HG03457 (cell line): ENCODE measurements around the gene TMEM220.
"Not testable (repeated sequence)": the region's sequence is repeated elsewhere in the genome, so short reads cannot be mapped to it uniquely, and the experiment has no call there.

Experiments used
- ATAC-seq: cut with Tn5 transposase; IDR thresholded peaks from one replicate; pipeline ENCODE4 v1.9.1; 2021; ENCODE audit warnings: moderate number of reproducible peaks; ENCODE audit not compliant: unreplicated experiment

Gene TMEM220

GRCh38 chr17:10731408-10731879 is 1.6 kb upstream of the TMEM220 start:
- ATAC-seq: no peak

DNA sequence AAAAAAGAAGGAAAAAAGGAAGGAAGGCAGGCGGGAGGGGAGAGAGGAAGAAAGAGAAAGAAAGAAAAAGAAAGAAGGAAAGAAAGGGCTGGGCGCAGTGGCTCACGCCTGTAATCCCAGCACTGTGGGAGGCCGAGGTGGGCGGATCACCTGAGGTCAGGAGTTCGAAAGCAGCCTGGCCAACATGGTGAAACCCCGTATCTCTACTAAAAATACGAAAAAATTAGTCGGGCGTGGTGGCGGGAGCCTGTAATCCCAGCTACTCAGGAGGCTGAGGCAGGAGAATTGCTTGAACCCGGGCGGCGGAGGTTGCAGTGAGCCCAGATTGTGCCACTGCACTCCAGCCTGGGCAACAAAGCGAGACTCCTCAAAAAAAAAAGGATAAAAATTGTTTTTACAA is 424 bp upstream of the TMEM220 start:
- not testable (repeated sequence) for ATAC-seq

DNA sequence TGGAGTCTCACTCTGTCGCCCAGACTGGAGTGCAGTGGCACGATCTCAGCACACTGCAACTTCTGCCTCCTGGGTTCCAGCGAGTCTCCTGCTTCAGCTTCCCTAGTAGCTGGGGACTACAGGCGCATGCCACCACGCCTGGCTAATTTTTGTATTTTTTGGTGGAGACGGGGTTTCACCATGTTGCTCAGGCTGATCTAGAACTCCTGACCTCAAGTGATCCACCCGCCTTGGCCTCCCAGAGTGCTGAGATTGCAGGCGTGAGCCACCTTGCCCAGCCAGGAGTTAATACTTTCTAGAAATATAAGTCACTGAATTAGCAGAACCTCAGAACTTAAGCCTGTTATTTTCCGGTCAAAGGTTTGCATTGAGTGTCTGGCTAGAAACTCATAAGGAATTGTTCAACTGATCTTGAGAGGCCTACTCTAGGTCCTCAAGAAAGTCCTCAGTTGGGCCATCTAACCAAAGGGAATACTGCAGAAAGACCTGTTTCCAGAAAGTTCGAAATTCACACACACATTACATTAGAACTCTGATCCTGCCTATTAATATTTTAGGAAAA is 1.4 kb downstream of the TMEM220 start:
- no peak for ATAC-seq

DNA sequence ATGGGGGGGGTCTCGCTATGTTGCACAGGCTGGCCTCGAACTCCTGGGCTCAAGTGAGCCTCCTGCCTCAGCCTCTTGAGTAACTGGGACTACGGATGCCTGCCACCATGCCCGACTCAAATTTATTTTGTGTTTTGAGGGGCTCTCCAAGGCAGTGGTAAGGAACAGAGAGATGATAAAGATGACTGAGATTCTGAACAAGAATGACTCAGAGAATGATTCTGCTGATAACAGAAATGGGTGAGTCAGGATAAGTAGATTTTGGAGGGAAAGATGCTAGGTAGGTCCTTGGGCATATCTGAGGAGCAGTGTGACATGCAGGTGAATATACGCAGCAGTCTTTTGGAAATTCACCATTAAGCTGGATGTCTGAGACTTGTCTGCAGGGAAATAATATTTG is 2.6 kb downstream of the TMEM220 start:
- ATAC-seq: no peak

DNA sequence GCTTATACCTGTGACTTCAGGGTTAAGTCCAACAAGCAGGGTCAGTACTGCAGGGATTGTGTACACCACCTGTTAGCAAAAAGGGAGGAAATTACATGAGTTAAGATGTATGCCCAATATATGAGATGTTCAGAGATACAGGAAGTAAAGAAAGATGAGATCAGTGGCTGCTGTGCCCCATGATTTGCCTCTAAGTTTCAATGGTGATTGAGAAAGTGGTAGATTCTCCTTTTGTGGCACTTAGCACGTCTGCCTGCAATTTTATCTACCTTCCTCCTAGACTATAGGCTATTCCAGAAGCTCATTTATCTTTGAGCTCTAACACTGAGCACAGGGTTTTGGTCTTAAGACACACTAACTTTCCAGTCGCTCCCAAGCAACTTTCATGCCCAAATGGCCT is 3.6 kb downstream of the TMEM220 start:
- no peak for ATAC-seq

- ATAC-seq: no peak
Observed at GRCh38 chr17:10725262-10725661, 4.6 kb downstream of the TMEM220 start.

GRCh38 chr17:10724546-10725195 is 5.2 kb downstream of the TMEM220 start:
- no peak for ATAC-seq

DNA sequence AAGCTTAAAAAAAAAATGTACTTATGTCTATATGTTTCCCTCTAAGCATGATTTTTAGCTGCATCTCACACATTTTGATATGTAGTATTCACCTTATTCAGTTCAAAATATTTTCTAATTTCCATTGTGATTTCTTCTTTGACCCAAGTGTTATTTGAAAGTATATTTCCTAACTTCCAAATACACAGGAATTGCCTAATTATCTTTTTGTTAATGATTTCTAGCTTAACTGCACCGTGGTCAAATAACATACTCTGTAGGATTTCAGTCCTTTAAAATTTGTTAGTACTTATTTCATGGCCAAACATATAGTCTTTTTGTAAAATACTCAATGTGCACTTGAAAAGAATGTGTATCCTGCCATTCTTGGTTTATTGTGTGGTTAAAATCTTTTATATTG is 11.3 kb downstream of the TMEM220 start:
- ATAC-seq: no peak

- ATAC-seq: no peak
Observed at GRCh38 chr17:10716218-10716617, 13.6 kb downstream of the TMEM220 start.

DNA sequence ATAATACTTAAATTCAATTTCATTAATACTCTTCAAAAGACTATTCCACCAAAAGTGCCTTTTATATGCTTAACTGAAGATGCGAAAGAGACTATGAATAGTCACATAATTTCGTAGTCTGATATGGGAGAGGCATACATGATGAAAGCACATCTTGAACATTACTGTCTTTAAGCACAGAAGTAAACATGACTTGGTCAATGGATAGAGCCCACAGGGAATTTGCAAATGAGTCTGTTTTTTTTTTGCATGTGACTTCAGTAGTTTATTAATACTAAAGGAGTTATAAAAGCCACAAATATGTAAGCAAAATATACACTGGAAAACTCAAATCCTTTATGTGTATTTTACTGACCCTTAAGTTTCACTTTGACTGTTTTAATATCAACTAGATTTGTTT is 16.5 kb downstream of the TMEM220 start:
- ATAC-seq: no peak

GRCh38 chr17:10705727-10706126 is 24.1 kb downstream of the TMEM220 start:
- ATAC-seq: no peak

GRCh38 chr17:10702574-10702973 is 27.2 kb downstream of the TMEM220 start:
- ATAC-seq: no peak

GRCh38 chr17:10699856-10700255 is 30.0 kb downstream of the TMEM220 start:
- ATAC-seq: no peak

GRCh38 chr17:10698096-10698818 is 31.6 kb downstream of the TMEM220 start:
- ATAC-seq: no peak

GRCh38 chr17:10697092-10698081 is 32.4 kb downstream of the TMEM220 start, which contains the start of the genes ADPRM and SCO1:
Gene ADPRM, plus strand, starts transcription at chr17:10697594. Its CDS starts 7,333 bp downstream, at chr17:10704927.
Gene SCO1, minus strand, starts transcription at chr17:10697533. Its CDS starts 26 bp downstream, at chr17:10697507.
- ATAC-seq: peak; percentile 90

- ATAC-seq: not testable (repeated sequence)
Observed at GRCh38 chr17:10695875-10696407, 33.9 kb downstream of the TMEM220 start.

- no peak for ATAC-seq
Observed at GRCh38 chr17:10687499-10687898, 42.3 kb downstream of the TMEM220 start.

DNA sequence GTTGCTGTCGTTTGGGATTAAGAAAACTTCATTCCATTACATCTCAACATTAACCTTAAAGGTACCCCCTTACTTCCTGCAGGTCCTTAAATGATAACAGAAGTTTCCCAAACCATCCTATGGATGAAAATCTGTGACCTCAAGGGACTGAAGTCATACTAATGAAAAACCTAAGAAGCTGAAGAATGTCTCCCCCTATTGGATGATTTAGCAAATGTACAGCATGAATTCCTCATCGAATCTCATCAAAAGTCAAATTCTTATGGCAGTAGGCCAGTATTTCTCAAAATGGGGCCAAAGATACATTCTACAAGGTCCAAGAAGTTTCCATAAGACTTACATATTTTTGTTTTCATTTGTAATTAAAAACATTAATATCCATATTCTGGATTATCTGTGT is 46.0 kb downstream of the TMEM220 start:
- no peak for ATAC-seq

- no peak for ATAC-seq
Observed at GRCh38 chr17:10681866-10682446, 47.9 kb downstream of the TMEM220 start.

- no peak for ATAC-seq
Observed at GRCh38 chr17:10674704-10675103, 55.1 kb downstream of the TMEM220 start.
